Measurements from ENCODE around the gene HIGD2A. TPM values are rescaled to one million over a fixed set of nuclear protein-coding genes. Genes with fewer than 3 reads are reported as not detected.

Gene HIGD2A, protein sequence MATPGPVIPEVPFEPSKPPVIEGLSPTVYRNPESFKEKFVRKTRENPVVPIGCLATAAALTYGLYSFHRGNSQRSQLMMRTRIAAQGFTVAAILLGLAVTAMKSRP
- total RNA-seq, result 94.5 and 105 TPM in 2 replicates

GRCh38 chr5:176388444-176389134 lies at the start of gene HIGD2A, which contains the start of gene NOP16:
HIGD2A (plus strand) TSS chr5:176388751; CDS start chr5:176388820, 69 bp downstream.
NOP16 (minus strand) TSS chr5:176388598; CDS start chr5:176388539, 59 bp downstream.

GRCh38 chr5:176361437-176362232 lies 26.9 kb upstream of the HIGD2A start, which contains the start of gene KIAA1191:
KIAA1191 (minus strand) TSS chr5:176361764; CDS start chr5:176359508, 2,256 bp downstream.

GRCh38 chr5:176365351-176366231 lies 23.0 kb upstream of the HIGD2A start, which contains the start of gene ARL10:
ARL10 (plus strand) TSS chr5:176365487; CDS start chr5:176365564, 77 bp downstream.

GRCh38 chr5:176415952-176416924 lies 27.7 kb downstream of the HIGD2A start, which contains the start of gene CLTB:
CLTB (minus strand) TSS chr5:176416539; CDS start chr5:176416363, 176 bp downstream.

Other genes with a start within 250 kb of the HIGD2A start
- gene SIMC1, start 150.3 kb upstream of the HIGD2A start, total RNA-seq, result 4.5 and 6.3 TPM in 2 replicates
- gene KIAA1191, start 27.0 kb upstream of the HIGD2A start, total RNA-seq, result 85.7 and 87.5 TPM in 2 replicates
- gene ARL10, start 23.3 kb upstream of the HIGD2A start, total RNA-seq, result 2.5 and 4.8 TPM in 2 replicates
- gene NOP16, start 153 bp upstream of the HIGD2A start, total RNA-seq, result 20.3 and 45.0 TPM in 2 replicates
- 357 and 420 TPM in 2 replicates for gene CLTB, start 27.8 kb downstream of the HIGD2A start, total RNA-seq
- gene FAF2, start 59.6 kb downstream of the HIGD2A start, total RNA-seq, result 33.7 and 34.0 TPM in 2 replicates
- 8.2 and 11.6 TPM in 2 replicates for gene RNF44, start 148.7 kb downstream of the HIGD2A start, total RNA-seq
- not detected in 2 replicates for gene CDHR2, start 160.6 kb downstream of the HIGD2A start, total RNA-seq
- 8.7 and 11.0 TPM in 2 replicates for gene GPRIN1, start 221.4 kb downstream of the HIGD2A start, total RNA-seq
- 0.15 and 0.23 TPM in 2 replicates for gene SNCB, start 241.8 kb downstream of the HIGD2A start, total RNA-seq
- gene EIF4E1B, start 241.9 kb downstream of the HIGD2A start, total RNA-seq, result not detected in 2 replicates

Measured in hair follicular keratinocyte (primary cell).